ENCODE measurements around the gene HTRA3. TPM values are rescaled to one million over a fixed set of nuclear protein-coding genes. Genes with fewer than 3 reads are reported as not detected.

HTRA3 gene
- total RNA-seq, 1 experiment from 2014 or later: not detected

GRCh38 chr4:8308856-8309771, 39.6 kb downstream of the HTRA3 start:
- no peak for TF ChIP-seq CTCF (IDR thresholded peaks at IDR 0.05; ENCODE audit: unreplicated experiment)
- CTCF ChIA-PET: no interaction called here
- H3K27ac Mint-ChIP-seq (ENCODE audit: unreplicated experiment): no peak overlapping the region
- H3K9me3 Mint-ChIP-seq (ENCODE audit: low read depth, unreplicated experiment): no peaks in the 10 kb centered on the region
- peaks cover 4% of the 10 kb centered on the region for H3K36me3 Mint-ChIP-seq (ENCODE audit: insufficient read depth, unreplicated experiment)
- peaks cover 31% of the 10 kb centered on the region for H3K27me3 Mint-ChIP-seq (ENCODE audit: unreplicated experiment)
- no peak for DNase-seq
- H3K4me3 Mint-ChIP-seq (ENCODE audit: low read depth, unreplicated experiment): no peak overlapping the region
- no TSS peak for BruUV-seq (replicated peaks)
- intact Hi-C loops (cut with micrococcal nuclease; ENCODE audit: unreplicated experiment): no loop called here
- H3K4me1 Mint-ChIP-seq (ENCODE audit: low read depth, unreplicated experiment): no peaks in the 10 kb centered on the region

- no TSS peak for BruUV-seq (replicated peaks)
- H3K27me3 Mint-ChIP-seq (ENCODE audit: unreplicated experiment): peaks cover 30% of the 10 kb centered on the region
- peaks cover 4% of the 10 kb centered on the region for H3K36me3 Mint-ChIP-seq (ENCODE audit: insufficient read depth, unreplicated experiment)
- no peaks in the 10 kb centered on the region for H3K9me3 Mint-ChIP-seq (ENCODE audit: low read depth, unreplicated experiment)
- H3K4me1 Mint-ChIP-seq (ENCODE audit: low read depth, unreplicated experiment): peaks cover 6% of the 10 kb centered on the region
- no peak for TF ChIP-seq CTCF (IDR thresholded peaks at IDR 0.05; ENCODE audit: unreplicated experiment)
- no peak overlapping the region for H3K4me3 Mint-ChIP-seq (ENCODE audit: low read depth, unreplicated experiment)
- no peak for DNase-seq
- intact Hi-C loops (cut with micrococcal nuclease; ENCODE audit: unreplicated experiment): no loop called here
- H3K27ac Mint-ChIP-seq (ENCODE audit: unreplicated experiment): no peak overlapping the region
- CTCF ChIA-PET: interaction anchor here (0.7 kb wide), 1 partner anchor 134 kb away, joined by 3 read pairs; no protein-coding TSS in a partner anchor
Observed at GRCh38 chr4:8310306-8310705, 40.8 kb downstream of the HTRA3 start.

GRCh38 chr4:8311101-8312068, 41.8 kb downstream of the HTRA3 start:
- CTCF ChIA-PET: interaction anchor here (0.5 kb wide), 1 partner anchor 166 kb away, joined by 4 read pairs; no protein-coding TSS in a partner anchor
- Mint-ChIP-seq H3K4me1 (ENCODE audit: low read depth, unreplicated experiment) (peaks cover 12% of the 10 kb centered on the region), H3K27me3 (ENCODE audit: unreplicated experiment) (peaks cover 30% of the 10 kb centered on the region), H3K4me3 (ENCODE audit: low read depth, unreplicated experiment) (no peak overlapping the region), H3K9me3 (ENCODE audit: low read depth, unreplicated experiment) (no peaks in the 10 kb centered on the region), H3K36me3 (ENCODE audit: insufficient read depth, unreplicated experiment) (peaks cover 8% of the 10 kb centered on the region), H3K27ac (ENCODE audit: unreplicated experiment) (no peak overlapping the region)
- BruUV-seq (replicated peaks): no TSS peak
- intact Hi-C loops (cut with micrococcal nuclease; ENCODE audit: unreplicated experiment): no loop called here
- no peak for DNase-seq
- no peak for TF ChIP-seq CTCF (IDR thresholded peaks at IDR 0.05; ENCODE audit: unreplicated experiment)

- no TSS peak for BruUV-seq (replicated peaks)
- TF ChIP-seq CTCF (IDR thresholded peaks at IDR 0.05; ENCODE audit: unreplicated experiment): no peak
Observed at GRCh38 chr4:8312069-8312445, 42.5 kb downstream of the HTRA3 start.

More at GRCh38 chr4:8312069-8312445, 42.5 kb downstream of the HTRA3 start:
- H3K36me3 Mint-ChIP-seq (ENCODE audit: insufficient read depth, unreplicated experiment): peaks cover 8% of the 10 kb centered on the region
- DNase-seq: no peak
- no peak overlapping the region for H3K27ac Mint-ChIP-seq (ENCODE audit: unreplicated experiment)
- peaks cover 12% of the 10 kb centered on the region for H3K4me1 Mint-ChIP-seq (ENCODE audit: low read depth, unreplicated experiment)
- H3K27me3 Mint-ChIP-seq (ENCODE audit: unreplicated experiment): peaks cover 30% of the 10 kb centered on the region
- CTCF ChIA-PET: interaction anchor here (0.5 kb wide), 1 partner anchor 166 kb away, joined by 4 read pairs; no protein-coding TSS in a partner anchor
- no peaks in the 10 kb centered on the region for H3K9me3 Mint-ChIP-seq (ENCODE audit: low read depth, unreplicated experiment)
- no peak overlapping the region for H3K4me3 Mint-ChIP-seq (ENCODE audit: low read depth, unreplicated experiment)
- intact Hi-C loops (cut with micrococcal nuclease; ENCODE audit: unreplicated experiment): no loop called here

All from Calu3 (cell line).